ENCODE measurements around the gene MCM10.

Gene MCM10

GRCh38 chr10:13190816-13191215, 29.5 kb downstream of the MCM10 start:
- TF ChIP-seq, protein P1, sequence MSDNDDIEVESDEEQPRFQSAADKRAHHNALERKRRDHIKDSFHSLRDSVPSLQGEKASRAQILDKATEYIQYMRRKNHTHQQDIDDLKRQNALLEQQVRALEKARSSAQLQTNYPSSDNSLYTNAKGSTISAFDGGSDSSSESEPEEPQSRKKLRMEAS (IDR thresholded peaks at IDR 0.05; ENCODE audit: low read depth, low read length) = no peak
- TF ChIP-seq CTCF (IDR thresholded peaks at IDR 0.05; ENCODE audit: low read depth, low read length) (no peak), MYC (IDR thresholded peaks at IDR 0.05; ENCODE audit: low read depth, low read length) (no peak), POLR2A (IDR thresholded peaks at IDR 0.05; ENCODE audit: extremely low read depth, insufficient read length) (no peak)
- no peak for DNase-seq (ENCODE audit: low read depth)
- no peak overlapping the region for H3K4me3 ChIP-seq (ENCODE audit: low read depth, low read length)

GRCh38 chr10:13191362-13191761, 30.0 kb downstream of the MCM10 start:
- no peak overlapping the region for H3K4me3 ChIP-seq (ENCODE audit: low read depth, low read length)
- TF ChIP-seq MYC (IDR thresholded peaks at IDR 0.05; ENCODE audit: low read depth, low read length) (no peak), POLR2A (IDR thresholded peaks at IDR 0.05; ENCODE audit: extremely low read depth, insufficient read length) (no peak), CTCF (IDR thresholded peaks at IDR 0.05; ENCODE audit: low read depth, low read length) (no peak)
- TF ChIP-seq, protein P1 (IDR thresholded peaks at IDR 0.05; ENCODE audit: low read depth, low read length) = no peak
- DNase-seq (ENCODE audit: low read depth) = no peak

DNA sequence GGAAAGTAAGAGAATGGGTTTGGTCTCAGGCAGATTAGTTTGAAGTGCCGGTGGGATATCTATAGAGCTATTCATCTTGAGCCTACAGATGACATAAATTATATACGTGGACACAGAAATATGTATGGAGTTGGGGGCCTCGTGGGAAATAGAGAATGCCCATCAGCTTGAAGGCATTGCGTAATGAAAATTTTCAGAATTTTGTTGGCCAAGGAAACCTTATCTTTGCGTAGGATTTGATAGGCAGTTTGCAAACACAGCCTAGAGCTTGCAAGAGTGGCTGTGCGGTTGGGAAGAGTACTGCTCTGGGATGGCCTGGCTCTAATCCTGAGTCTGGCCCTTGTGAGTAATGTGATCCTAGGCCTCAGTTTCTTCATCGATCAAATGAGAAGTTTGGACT, 32.3 kb downstream of the MCM10 start:
- no peak for TF ChIP-seq MYC (IDR thresholded peaks at IDR 0.05; ENCODE audit: low read depth, low read length)
- TF ChIP-seq CTCF (IDR thresholded peaks at IDR 0.05; ENCODE audit: low read depth, low read length) = no peak
- TF ChIP-seq POLR2A (IDR thresholded peaks at IDR 0.05; ENCODE audit: extremely low read depth, insufficient read length) = no peak
- TF ChIP-seq, protein P1 (IDR thresholded peaks at IDR 0.05; ENCODE audit: low read depth, low read length) = no peak
- H3K4me3 ChIP-seq (ENCODE audit: low read depth, low read length) = no peak overlapping the region
- no peak for DNase-seq (ENCODE audit: low read depth)

DNA sequence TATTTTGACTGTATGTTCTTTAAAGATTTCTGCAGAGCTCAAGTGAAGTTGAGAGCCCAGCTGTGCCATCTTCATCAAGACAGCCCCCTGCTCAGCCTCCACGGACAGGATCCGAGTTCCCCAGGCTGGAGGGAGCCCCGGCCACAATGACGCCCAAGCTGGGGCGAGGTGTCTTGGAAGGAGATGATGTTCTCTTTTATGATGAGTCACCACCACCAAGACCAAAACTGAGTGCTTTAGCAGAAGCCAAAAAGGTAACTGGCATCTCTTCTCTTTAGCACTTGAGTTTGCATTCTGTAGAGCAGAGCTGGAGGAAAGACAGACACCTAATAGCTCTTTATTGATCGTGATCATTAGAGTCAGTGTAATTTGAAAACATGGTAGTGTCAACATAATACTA, 33.7 kb downstream of the MCM10 start:
- DNase-seq (ENCODE audit: low read depth) = peak; percentile 1
- TF ChIP-seq POLR2A (IDR thresholded peaks at IDR 0.05; ENCODE audit: extremely low read depth, insufficient read length) (no peak), MYC (IDR thresholded peaks at IDR 0.05; ENCODE audit: low read depth, low read length) (no peak), CTCF (IDR thresholded peaks at IDR 0.05; ENCODE audit: low read depth, low read length) (no peak)
- TF ChIP-seq, protein P1 (IDR thresholded peaks at IDR 0.05; ENCODE audit: low read depth, low read length) = no peak
- no peak overlapping the region for H3K4me3 ChIP-seq (ENCODE audit: low read depth, low read length)

- H3K4me3 ChIP-seq (ENCODE audit: low read depth, low read length) = no peak overlapping the region
- DNase-seq (ENCODE audit: low read depth) = no peak
- no peak for TF ChIP-seq CTCF (IDR thresholded peaks at IDR 0.05; ENCODE audit: low read depth, low read length)
Measured at GRCh38 chr10:13201132-13201531, 39.8 kb downstream of the MCM10 start.

DNA sequence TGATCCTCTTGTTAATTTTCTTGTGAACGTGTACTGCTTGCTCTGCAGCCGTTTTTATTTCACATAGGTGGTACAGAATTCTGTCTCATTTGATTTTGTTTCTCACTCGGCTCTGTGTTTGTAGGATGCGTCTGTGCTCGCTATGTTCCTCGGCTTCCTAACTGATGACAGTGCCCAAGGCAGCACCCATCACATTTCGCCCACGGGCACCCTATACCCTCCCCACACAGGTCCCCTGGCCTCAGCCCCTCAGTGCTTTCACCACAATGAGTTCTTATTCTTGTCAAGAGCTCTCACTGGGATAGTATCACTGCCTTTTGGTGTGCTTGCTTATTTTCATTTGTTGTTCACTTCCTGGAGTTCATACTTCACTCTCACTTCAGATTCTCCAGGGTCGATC, 44.7 kb downstream of the MCM10 start:
- DNase-seq (ENCODE audit: low read depth) = no peak
- TF ChIP-seq, protein P1 (IDR thresholded peaks at IDR 0.05; ENCODE audit: low read depth, low read length) = no peak
- TF ChIP-seq POLR2A (IDR thresholded peaks at IDR 0.05; ENCODE audit: extremely low read depth, insufficient read length) = no peak
- TF ChIP-seq CTCF (IDR thresholded peaks at IDR 0.05; ENCODE audit: low read depth, low read length) = no peak
- no peak for TF ChIP-seq MYC (IDR thresholded peaks at IDR 0.05; ENCODE audit: low read depth, low read length)
- no peak overlapping the region for H3K4me3 ChIP-seq (ENCODE audit: low read depth, low read length)

Measured in NB4 (cell line).